H54 (cell line): ENCODE data around the gene PRR36.

Experiments used
- DNase-seq: peaks from one replicate; pipeline ENCODE4 v3.0.0; 2011; ENCODE audit warnings: low spot score, mixed read lengths; ENCODE audit not compliant: insufficient read length
- FAIRE-seq: peaks from 3 replicates; lab custom pipeline; 2011; peaks lifted over from hg19 to GRCh38; lab: Jason Lieb, UNC
- POLR2A ChIP-seq: IDR thresholded peaks from 2 replicates; pipeline ENCODE4 v1.6.1; 2011; ENCODE audit warnings: low read depth, mild to moderate bottlenecking, low read length

Gene PRR36

DNA sequence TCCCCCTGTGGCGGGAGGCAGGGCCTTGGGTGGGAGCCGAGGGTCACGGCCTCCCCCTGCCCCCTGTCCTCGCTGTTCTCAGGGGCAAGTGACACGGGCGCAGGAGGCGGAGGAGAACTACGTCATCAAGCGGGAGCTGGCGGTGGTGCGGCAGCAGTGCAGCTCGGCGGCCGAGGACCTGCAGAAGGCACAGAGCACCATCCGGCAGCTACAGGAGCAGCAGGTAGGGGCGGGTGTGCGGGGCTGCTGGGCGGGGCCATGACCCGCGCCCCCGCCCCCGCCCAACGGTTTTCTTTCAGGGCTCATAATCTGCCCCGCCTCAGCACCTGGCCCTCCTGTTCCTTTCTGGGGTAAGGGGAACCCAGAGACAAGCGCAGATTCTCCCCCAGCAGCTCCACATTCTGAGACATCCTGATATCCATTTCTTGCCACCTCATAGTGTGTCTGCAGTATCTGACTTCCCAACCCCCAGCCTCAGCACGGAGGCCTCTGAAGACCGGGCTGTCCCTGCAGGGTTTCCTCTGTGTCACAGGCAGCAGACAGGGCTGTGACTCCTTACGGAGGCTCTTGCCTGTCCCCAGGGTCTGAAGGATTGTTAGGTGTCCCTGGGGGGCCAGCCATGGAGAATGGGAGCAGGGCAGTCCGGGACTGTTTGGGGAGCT, 15.9 kb downstream of the PRR36 start:
- FAIRE-seq (no peak), DNase-seq (no peak)
- no peak for TF ChIP-seq POLR2A

DNA sequence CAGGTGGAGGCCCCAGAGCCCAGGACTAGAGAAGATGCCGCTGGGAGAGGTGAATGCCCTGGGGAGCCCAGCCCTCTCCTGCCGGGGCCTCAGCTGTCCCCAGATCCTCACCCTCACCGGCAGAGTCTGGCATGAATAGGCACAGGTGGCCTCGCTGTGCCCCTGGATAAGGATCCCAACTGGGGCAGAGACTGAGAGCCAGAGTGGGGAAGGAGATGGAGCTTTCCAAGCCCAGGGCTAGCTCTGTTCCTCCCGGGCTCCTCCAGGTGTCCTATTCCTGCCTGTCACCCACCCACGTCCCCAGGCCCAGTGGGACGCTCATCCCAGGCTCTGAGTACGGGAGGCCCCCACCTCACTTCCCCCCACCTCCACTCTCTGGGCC, 16.5 kb downstream of the PRR36 start:
- no peak for TF ChIP-seq POLR2A
- FAIRE-seq (no peak), DNase-seq (no peak)

DNA sequence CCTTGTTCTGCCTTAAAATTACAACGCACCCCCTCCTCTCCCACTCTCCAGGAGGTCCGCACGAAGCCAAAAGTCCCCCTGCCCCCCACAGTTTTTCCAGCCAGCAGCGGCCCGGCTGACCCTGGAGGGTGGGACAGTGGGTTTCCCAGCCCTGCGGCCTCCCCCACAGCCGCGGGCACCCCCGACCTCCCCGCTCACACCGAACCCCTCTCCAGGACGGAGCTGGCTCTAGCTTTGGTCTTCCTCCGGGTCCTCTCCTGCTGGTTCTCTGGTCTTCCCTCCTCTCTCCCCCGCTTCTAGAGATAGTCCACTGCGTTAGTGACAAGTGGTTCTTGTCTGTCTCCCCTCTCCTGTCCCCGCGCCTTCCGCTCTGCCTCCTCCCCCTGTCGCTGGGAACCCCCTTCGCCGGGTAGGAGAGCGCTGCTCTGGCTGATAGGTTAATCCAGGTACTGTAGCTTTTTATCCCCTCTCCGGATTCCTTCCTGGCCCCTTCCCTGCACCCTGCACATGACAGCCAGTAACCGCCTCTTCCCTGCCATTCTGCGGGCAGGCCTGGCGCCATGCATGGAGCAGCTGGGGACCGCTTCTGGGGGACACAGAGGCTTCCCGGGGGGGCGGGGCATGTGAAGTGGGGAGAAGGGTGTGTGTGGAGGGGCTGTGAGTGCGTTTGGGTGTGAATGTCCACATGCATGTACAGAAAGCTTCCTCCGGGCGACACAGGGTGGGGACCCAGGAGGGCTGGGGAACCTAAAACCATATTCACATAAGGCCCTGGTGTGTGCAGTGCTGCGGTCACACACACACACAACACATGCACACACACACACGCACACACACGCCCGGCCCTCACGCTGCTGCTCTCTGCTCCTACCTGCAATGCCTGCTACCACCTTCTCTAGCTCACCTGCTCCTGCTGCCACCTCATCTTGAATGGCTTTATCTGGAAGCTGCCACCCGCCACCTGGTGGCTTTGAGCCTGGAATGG, 17.2 kb downstream of the PRR36 start:
- DNase-seq (no peak), FAIRE-seq (no peak)
- TF ChIP-seq POLR2A = no peak

DNA sequence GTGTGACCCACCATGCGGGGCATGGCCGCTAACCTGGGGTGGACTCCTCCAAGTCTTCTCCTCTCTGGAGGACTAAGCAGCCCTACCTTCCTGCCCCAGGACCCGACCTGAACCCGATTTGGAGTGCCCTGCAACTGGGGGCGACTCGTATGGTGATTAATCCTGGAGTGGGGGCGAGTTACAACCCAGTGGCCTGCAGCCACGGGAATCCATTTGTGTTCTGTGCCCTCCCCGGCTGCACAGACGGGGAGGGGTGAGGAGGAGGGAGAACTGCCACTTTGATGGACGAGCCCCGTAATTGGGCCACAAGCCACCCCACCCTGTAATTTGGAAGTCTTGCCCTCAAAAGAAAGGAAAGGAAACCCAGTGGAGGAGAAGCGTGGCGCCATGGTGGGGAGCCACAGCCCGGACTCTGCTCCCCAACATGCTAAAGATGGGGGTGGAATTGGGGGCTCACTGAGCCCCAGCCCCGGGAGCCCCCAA, 18.0 kb downstream of the PRR36 start:
- FAIRE-seq (no peak), DNase-seq (no peak)
- TF ChIP-seq POLR2A = no peak

DNA sequence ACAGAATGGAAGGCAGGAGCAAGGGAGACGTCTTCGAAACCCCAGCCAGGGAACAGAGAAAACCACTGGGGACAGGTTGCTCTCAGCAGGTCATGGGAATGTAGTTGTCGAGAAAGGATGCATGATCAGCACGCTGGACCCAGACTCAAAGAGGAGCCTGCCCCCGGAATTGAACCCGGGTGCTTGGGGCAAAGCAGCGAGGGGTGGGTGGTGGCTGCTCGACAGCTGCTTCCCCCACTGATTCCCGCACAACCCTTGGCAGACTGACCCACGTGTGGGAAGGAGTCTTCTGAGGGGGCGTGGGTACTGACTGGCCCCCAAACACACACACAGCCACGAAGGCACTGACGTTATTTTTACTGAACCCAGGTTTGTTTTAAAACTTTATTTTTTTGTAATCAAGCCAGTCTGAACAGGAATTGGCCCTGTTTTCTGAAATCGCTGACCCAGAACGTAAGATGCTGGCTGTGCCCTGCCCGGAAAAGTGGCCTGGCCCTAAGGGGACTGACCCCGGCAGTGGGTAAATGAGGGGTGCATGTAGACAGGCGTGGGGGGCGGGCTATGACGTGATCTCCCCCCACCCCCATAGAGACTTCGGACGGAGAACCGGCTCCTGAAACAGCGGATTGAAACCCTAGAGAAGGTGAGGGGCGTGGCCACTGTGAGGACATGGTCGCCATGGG, 18.6 kb downstream of the PRR36 start:
- no peak for TF ChIP-seq POLR2A
- FAIRE-seq (no peak), DNase-seq (no peak)

DNA sequence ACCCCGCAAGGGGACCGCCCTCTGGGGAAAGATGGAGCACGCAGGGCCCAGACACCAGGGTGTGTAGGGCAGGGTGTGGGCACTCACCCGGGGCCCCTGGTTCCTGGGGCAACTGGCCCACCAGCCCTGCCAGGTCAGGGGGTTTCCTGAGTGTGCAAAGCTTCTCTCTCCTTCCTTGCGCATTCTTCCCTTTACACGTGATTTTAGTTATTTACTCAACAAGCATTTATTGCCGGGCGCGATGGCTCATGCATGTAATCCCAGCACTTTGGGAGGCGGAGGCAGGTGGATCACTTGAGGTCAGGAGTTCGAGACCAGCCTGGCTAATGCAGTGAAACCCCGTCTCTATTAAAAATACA, 20.4 kb downstream of the PRR36 start:
- DNase-seq (no peak), FAIRE-seq (no peak)
- no peak for TF ChIP-seq POLR2A

DNA sequence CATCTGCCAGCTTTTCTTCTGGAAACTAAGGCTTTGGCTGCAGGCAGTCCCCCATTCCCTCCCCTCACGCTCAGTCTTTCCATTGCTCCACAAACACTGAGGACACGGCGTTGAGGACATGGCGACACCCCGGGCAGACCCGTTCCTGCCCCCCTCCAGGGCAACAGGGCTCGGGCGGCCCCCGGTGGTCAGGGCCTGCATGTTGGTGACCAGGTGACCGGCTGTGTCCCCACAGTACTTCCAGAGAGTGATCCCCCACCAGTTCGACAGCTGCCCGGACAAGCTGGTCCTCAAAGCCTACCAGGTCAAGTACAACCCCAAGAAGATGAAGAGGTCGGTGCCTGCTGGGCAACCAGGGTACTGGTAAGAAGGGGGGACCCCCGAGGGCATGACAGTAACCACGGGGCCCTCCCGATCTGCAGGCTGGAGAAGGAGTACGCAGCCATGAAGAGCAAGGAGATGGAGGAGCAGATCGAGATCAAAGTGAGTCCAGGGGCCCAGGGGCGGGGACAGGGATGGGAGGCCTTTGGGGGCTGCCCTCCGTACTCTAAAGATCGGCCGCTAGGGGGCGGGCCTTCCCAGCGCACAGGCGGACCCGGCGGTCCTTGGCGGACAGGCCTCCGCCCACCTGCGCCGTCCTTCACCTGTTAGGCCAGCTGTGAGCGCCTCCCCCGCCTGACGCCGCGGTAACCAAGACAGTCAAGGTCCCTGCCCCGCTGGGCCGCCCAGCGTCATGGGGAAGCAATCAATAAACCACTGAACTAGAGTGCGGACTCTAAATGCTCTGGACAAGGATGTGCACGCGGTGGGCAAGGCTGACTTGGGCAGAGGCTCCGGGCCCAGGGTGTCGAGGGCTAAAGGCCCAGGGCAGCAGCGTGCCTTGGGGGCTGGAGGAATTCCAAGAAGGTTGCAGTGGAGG, 21.1 kb downstream of the PRR36 start:
- no peak for TF ChIP-seq POLR2A
- peak; percentile 78 for DNase-seq
- no peak for FAIRE-seq

DNA sequence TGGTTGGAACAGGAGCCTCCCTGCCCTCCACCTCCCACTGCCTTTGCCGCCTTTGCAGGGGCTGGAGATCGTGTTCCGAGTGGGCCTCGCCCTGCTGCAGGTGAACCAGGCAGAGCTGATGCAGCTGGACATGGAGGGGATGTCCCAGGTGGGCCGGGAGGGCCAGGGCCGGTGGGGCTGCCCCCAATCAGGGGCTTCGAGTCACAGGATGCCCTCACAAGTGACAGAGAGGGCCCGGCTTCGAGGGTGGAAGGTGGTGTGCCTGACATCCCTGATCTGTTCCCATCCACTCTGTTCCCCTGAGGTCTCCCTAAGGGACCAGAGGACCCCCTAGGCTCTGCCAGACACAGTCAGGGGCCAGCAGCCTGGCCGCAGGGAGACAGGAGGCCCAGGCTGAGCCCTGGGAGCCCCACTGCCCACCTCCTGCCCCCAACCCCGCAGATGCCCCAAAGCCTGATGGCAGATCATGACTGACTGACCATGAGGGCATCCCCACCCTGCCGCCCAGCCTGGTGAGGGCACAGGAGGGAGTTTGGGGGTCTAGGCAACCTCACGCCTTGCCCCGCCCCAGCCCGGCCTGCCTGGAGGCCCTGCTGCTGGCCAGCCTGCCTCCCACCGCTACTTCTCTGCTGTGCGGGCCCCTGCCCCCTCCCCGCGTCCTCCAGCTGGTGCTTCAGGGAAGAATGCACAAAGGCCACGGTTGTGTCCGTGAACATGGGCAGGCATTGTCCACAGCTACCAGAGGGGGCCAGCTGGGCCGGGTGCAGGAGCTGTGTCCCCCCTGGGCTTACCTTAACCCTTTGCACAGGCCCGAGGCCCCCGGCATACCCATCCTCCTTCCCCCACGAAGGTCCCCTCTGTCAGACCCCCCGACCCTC, 22.3 kb downstream of the PRR36 start:
- no peak for TF ChIP-seq POLR2A
- FAIRE-seq (no peak), DNase-seq (no peak)

DNA sequence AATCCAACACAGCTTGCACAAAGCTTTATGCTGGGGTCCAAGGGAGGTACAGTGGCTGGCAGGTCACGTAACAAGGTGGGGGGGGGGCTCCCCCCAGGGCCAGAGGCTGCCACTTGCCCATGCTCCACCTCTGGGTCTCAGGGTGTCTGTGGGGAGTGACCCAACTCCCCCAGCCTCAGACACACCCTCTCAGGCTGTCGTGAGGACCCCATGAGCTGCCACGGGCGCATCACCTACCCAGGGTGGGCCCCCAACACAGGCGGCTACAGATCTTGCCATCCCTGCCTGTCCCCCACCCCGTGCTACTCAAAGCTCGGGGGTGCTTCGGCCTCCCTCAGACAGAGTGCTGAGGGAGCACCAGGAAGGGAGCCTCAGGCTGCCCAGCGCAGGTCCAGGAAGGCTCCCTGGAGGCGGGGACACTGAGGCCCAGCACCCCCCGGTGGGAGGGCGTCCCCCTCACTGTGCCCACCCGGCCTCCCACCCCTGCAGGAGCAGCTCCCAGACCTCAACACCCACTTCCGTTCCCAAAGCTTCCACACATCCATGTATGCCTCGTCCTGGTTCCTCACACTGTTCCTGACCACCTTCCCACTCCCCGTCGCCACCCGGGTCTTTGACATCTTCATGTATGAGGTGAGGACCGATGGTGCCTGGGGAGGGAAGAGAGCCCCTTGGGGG, 23.1 kb downstream of the PRR36 start:
- no peak for FAIRE-seq
- no peak for DNase-seq
- TF ChIP-seq POLR2A = no peak

DNA sequence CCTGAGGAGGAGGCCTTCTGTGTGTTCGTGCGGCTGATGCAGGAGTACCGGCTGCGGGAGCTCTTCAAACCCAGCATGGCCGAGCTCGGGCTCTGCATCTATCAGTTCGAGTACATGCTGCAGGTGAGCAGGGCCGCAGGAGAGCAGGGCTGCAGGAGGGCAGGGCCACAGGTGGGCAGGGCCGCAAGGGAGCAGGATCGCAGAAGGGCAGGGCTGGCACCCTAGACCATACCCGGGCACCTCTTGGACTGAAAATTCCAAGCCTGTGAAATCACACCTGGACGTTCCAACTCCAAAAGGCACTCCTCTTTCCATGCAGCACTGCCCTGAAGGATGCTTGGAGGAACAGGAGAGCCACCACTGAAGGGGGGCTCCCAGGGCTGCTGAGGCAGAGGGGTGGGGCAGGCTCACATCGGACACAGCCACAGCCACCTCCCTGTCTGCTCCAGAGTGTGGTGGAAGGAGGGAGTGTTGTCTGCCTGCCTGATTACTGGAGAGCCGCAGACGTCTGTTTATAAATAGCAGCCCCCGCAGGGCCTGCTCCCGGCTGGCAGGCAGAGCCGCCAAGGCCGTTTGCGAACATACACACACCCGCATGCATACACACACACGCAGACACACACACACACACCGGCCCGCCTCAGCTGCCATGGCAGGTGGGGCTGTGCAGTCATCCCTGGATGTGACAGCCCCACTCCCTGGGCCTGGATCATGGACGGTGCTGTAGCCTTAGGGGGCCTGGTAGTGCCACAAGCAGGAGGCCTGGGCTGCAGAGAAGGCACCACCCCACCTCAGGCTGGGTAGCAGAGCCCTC, 24.0 kb downstream of the PRR36 start:
- DNase-seq = no peak
- FAIRE-seq = no peak

DNA sequence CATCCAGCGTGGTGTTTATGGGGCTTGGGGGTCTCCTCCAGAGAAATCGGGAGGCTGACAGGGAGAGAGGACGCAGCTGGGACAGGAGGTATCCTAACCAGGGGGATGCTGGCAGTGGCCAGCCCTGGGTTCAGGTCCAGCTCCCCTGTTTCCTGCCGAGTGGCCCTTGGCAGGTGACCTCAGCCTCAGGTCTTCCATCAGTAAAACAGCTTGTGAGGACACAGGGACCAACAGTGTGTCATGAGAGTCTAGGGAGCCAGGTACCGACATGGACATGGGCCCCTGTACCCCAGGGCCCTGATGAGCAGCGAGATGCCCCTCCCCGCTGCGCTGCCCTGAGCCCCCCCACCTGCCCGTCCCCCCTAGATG, 24.6 kb downstream of the PRR36 start:
- FAIRE-seq (no peak), DNase-seq (no peak)
- no peak for TF ChIP-seq POLR2A

More for the DNA sequence above, 24.0 kb downstream of the PRR36 start:
- no peak for TF ChIP-seq POLR2A
